Coronary artery (tissue), 2 donors: ENCODE measurements around the gene TGFB2.

Source experiments
- DNase-seq: peaks from one replicate; pipeline ENCODE4 v3.0.0-alpha.2; 2017; ENCODE audit warnings: low spot score
- H3K27ac ChIP-seq, 2 donors: fragments of 200-600 bp; sonication (generic); one replicate each; pipeline ENCODE4 v1.5.1; 2016 to 2019
- H3K4me3 ChIP-seq: fragments of 200-600 bp; sonication (generic); 2 replicates; pipeline ENCODE4 v1.5.1; 2016; ENCODE audit warnings: mild to moderate bottlenecking, moderate library complexity
- CTCF ChIP-seq: fragments of 200-600 bp; sonication (generic); IDR thresholded peaks from one replicate; pipeline ENCODE4 v1.5.1; 2019; ENCODE audit warnings: antibody characterized with exemption

TGFB2 gene

GRCh38 chr1:218421531-218421930 is 76.4 kb downstream of the TGFB2 start:
- no peak for TF ChIP-seq CTCF
- DNase-seq = no peak
- Histone ChIP-seq H3K27ac (no peak overlapping the region), H3K4me3 (no peak overlapping the region)

GRCh38 chr1:218424502-218424901 is 79.4 kb downstream of the TGFB2 start:
- Histone ChIP-seq H3K27ac (no peak overlapping the region), H3K4me3 (no peak overlapping the region)
- no peak for DNase-seq
- no peak for TF ChIP-seq CTCF

- peak overlapping the region in 1 of 2 donors; percentile 2 for H3K27ac ChIP-seq
These were observed 80.7 kb downstream of the TGFB2 start for GRCh38 chr1:218425647-218426342.

GRCh38 chr1:218426343-218426657 is 81.2 kb downstream of the TGFB2 start:
- no peak overlapping the region for H3K27ac ChIP-seq
- TF ChIP-seq CTCF = no peak
- DNase-seq = no peak

More at GRCh38 chr1:218425647-218426342, 80.7 kb downstream of the TGFB2 start:
- no peak for TF ChIP-seq CTCF
- DNase-seq = no peak
- H3K4me3 ChIP-seq = no peak overlapping the region

GRCh38 chr1:218429301-218429700 is 84.2 kb downstream of the TGFB2 start:
- DNase-seq = no peak
- no peak for TF ChIP-seq CTCF
- H3K27ac ChIP-seq = no peak overlapping the region
- H3K4me3 ChIP-seq = no peak overlapping the region

More at GRCh38 chr1:218426343-218426657, 81.2 kb downstream of the TGFB2 start:
- no peak overlapping the region for H3K4me3 ChIP-seq

- TF ChIP-seq CTCF = no peak
- Histone ChIP-seq H3K4me3 (no peak overlapping the region), H3K27ac (no peak overlapping the region)
- no peak for DNase-seq
These were observed 85.2 kb downstream of the TGFB2 start for GRCh38 chr1:218430346-218430745.

- TF ChIP-seq CTCF = no peak
- no peak overlapping the region for H3K4me3 ChIP-seq
- no peak overlapping the region for H3K27ac ChIP-seq
- DNase-seq = no peak
These were observed 85.7 kb downstream of the TGFB2 start for GRCh38 chr1:218430822-218431221.
